ENCODE measurements around the gene RNF225.

DNA sequence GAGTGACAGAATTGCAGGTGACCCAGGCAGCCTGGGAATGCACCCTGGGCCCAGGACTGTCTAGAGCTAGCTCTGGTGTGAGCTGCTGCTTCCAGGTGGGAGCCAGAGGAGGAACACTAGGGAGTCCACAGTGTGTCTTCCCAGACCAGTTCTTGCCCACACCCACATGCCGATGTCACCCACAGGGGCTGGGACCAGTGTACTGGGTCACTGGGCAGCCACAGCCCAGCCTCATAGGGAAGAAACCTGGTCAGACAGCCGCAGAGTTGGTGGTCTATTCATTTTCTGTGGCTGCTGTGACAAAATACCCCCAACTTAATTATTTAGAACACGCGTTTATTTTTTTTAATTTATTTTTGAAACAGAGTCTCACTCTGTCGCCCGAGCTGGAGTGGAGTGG, 3.1 kb downstream of the RNF225 start:
- TF ChIP-seq GABPA (IDR thresholded peaks at IDR 0.05; ENCODE audit: low read depth): no peak
- no peak for TF ChIP-seq CTCF (IDR thresholded peaks at IDR 0.05)
- TF ChIP-seq POLR2AphosphoS5 (IDR thresholded peaks at IDR 0.05; ENCODE audit: low read depth, low read length): no peak
- TF ChIP-seq, protein P1, sequence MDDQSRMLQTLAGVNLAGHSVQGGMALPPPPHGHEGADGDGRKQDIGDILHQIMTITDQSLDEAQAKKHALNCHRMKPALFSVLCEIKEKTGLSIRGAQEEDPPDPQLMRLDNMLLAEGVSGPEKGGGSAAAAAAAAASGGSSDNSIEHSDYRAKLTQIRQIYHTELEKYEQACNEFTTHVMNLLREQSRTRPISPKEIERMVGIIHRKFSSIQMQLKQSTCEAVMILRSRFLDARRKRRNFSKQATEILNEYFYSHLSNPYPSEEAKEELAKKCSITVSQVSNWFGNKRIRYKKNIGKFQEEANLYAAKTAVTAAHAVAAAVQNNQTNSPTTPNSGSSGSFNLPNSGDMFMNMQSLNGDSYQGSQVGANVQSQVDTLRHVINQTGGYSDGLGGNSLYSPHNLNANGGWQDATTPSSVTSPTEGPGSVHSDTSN (IDR thresholded peaks at IDR 0.05): no peak
- TF ChIP-seq RCOR1 (IDR thresholded peaks at IDR 0.05; ENCODE audit: low read length): no peak
- TF ChIP-seq RAD21 (IDR thresholded peaks at IDR 0.05; ENCODE audit: low read length): no peak
- TF ChIP-seq, protein P2, sequence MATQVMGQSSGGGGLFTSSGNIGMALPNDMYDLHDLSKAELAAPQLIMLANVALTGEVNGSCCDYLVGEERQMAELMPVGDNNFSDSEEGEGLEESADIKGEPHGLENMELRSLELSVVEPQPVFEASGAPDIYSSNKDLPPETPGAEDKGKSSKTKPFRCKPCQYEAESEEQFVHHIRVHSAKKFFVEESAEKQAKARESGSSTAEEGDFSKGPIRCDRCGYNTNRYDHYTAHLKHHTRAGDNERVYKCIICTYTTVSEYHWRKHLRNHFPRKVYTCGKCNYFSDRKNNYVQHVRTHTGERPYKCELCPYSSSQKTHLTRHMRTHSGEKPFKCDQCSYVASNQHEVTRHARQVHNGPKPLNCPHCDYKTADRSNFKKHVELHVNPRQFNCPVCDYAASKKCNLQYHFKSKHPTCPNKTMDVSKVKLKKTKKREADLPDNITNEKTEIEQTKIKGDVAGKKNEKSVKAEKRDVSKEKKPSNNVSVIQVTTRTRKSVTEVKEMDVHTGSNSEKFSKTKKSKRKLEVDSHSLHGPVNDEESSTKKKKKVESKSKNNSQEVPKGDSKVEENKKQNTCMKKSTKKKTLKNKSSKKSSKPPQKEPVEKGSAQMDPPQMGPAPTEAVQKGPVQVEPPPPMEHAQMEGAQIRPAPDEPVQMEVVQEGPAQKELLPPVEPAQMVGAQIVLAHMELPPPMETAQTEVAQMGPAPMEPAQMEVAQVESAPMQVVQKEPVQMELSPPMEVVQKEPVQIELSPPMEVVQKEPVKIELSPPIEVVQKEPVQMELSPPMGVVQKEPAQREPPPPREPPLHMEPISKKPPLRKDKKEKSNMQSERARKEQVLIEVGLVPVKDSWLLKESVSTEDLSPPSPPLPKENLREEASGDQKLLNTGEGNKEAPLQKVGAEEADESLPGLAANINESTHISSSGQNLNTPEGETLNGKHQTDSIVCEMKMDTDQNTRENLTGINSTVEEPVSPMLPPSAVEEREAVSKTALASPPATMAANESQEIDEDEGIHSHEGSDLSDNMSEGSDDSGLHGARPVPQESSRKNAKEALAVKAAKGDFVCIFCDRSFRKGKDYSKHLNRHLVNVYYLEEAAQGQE (IDR thresholded peaks at IDR 0.05; ENCODE audit: low read depth, low read length): no peak
- TF ChIP-seq NRF1 (IDR thresholded peaks at IDR 0.05; ENCODE audit: low read depth, low read length): no peak
- no peak for TF ChIP-seq YY1 (IDR thresholded peaks at IDR 0.05; ENCODE audit: low read depth)
- TF ChIP-seq JUND (IDR thresholded peaks at IDR 0.05): no peak
- no peak for TF ChIP-seq TEAD4 (IDR thresholded peaks at IDR 0.05; ENCODE audit: borderline replicate concordance, insufficient read depth)

Data from SK-N-SH (cell line).